Osteocyte (in vitro differentiated cells): ENCODE measurements around the gene AHNAK. TPM values are rescaled to one million over a fixed set of nuclear protein-coding genes. Genes with fewer than 3 reads are reported as not detected.

Experiments used
- DNase-seq: peaks from one replicate; pipeline ENCODE4 v3.0.0; 2021; ENCODE audit warnings: mixed read lengths; ENCODE audit not compliant: unreplicated experiment; ENCODE audit errors: extremely low spot score
- H3K27ac Mint-ChIP-seq: one replicate; pipeline ENCODE4 v1.8.0; 2021; ENCODE audit warnings: mild to moderate bottlenecking, mixed read lengths; ENCODE audit not compliant: unreplicated experiment
- H3K27me3 Mint-ChIP-seq: one replicate; pipeline ENCODE4 v1.8.0; 2021; ENCODE audit warnings: mixed read lengths; ENCODE audit not compliant: unreplicated experiment
- H3K36me3 Mint-ChIP-seq: one replicate; pipeline ENCODE4 v1.8.0; 2021; ENCODE audit warnings: mixed read lengths; ENCODE audit not compliant: unreplicated experiment
- H3K4me1 Mint-ChIP-seq: one replicate; pipeline ENCODE4 v1.8.0; 2021; ENCODE audit warnings: mixed read lengths; ENCODE audit not compliant: unreplicated experiment
- H3K4me3 Mint-ChIP-seq: one replicate; pipeline ENCODE4 v1.8.0; 2021; ENCODE audit warnings: mild to moderate bottlenecking, moderate library complexity, mixed read lengths; ENCODE audit not compliant: unreplicated experiment
- H3K9me3 Mint-ChIP-seq: one replicate; pipeline ENCODE4 v1.8.0; 2021; ENCODE audit warnings: mixed read lengths; ENCODE audit not compliant: unreplicated experiment
- CTCF ChIP-seq: fragments of 200-600 bp; sonication (generic); IDR thresholded peaks from 2 replicates; pipeline ENCODE4 v1.5.0; 2021; ENCODE audit warnings: antibody characterized with exemption, mild to moderate bottlenecking, moderate library complexity
- total RNA-seq: library from RNA; stranded (reverse); gene quantifications from 2 replicates; pipeline ENCODE4 v1.2.1, GENCODE V29; 2021

AHNAK gene
- total RNA-seq, 1 donor from 2014 or later = 462 TPM

- no peak for DNase-seq
- Mint-ChIP-seq H3K9me3 (no peaks in the 10 kb centered on the region), H3K4me3 (no peak overlapping the region), H3K36me3 (no peaks in the 10 kb centered on the region), H3K4me1 (peaks cover 18% of the 10 kb centered on the region), H3K27ac (peak overlapping the region; percentile 63), H3K27me3 (no peaks in the 10 kb centered on the region)
- no peak for TF ChIP-seq CTCF
These were observed 49.9 kb downstream of the AHNAK start for GRCh38 chr11:62496676-62497075.

- no peak for DNase-seq
- TF ChIP-seq CTCF = no peak
- H3K27ac Mint-ChIP-seq = no peak overlapping the region
- H3K27me3 Mint-ChIP-seq = no peaks in the 10 kb centered on the region
- peaks cover 8% of the 10 kb centered on the region for H3K4me1 Mint-ChIP-seq
- H3K9me3 Mint-ChIP-seq = no peaks in the 10 kb centered on the region
- peaks cover 3% of the 10 kb centered on the region for H3K36me3 Mint-ChIP-seq
- no peak overlapping the region for H3K4me3 Mint-ChIP-seq
These were observed 52.4 kb downstream of the AHNAK start for GRCh38 chr11:62494246-62494645.

- TF ChIP-seq CTCF = no peak
- Mint-ChIP-seq H3K9me3 (no peaks in the 10 kb centered on the region), H3K36me3 (peaks cover 3% of the 10 kb centered on the region), H3K4me1 (peaks cover 8% of the 10 kb centered on the region), H3K4me3 (no peak overlapping the region), H3K27ac (no peak overlapping the region), H3K27me3 (no peaks in the 10 kb centered on the region)
- no peak for DNase-seq
These were observed 52.8 kb downstream of the AHNAK start for GRCh38 chr11:62493801-62494200.

- H3K27ac Mint-ChIP-seq = no peak overlapping the region
- H3K4me1 Mint-ChIP-seq = peaks cover 8% of the 10 kb centered on the region
- H3K27me3 Mint-ChIP-seq = no peaks in the 10 kb centered on the region
- H3K9me3 Mint-ChIP-seq = no peaks in the 10 kb centered on the region
- DNase-seq = no peak
- peaks cover 3% of the 10 kb centered on the region for H3K36me3 Mint-ChIP-seq
- TF ChIP-seq CTCF = no peak
- no peak overlapping the region for H3K4me3 Mint-ChIP-seq
These were observed 54.0 kb downstream of the AHNAK start for GRCh38 chr11:62492586-62492985.

GRCh38 chr11:62491571-62492329 is 54.9 kb downstream of the AHNAK start:
- Mint-ChIP-seq H3K27me3 (no peaks in the 10 kb centered on the region), H3K9me3 (no peaks in the 10 kb centered on the region), H3K36me3 (peaks cover 3% of the 10 kb centered on the region), H3K4me1 (no peaks in the 10 kb centered on the region), H3K27ac (no peak overlapping the region), H3K4me3 (no peak overlapping the region)
- no peak for TF ChIP-seq CTCF
- DNase-seq = no peak
